MCF 10A (cell line): ENCODE measurements around the gene SLC4A3. TPM values are rescaled to one million over a fixed set of nuclear protein-coding genes. Genes with fewer than 3 reads are reported as not detected.

ENCODE experiments used
- BruUV-seq: library from RNA; stranded (reverse); fragments of 400-500 nt; replicated peaks from 2 replicates; lab custom pipeline; 2021; lab: Mats Ljungman, UMichigan
- CTCF ChIA-PET: fragments of 300-600 bp; sonication (Branson Sonifier 250); formaldehyde crosslinking; extraction: SDS; loops from one replicate; lab custom pipeline; 2021; ENCODE audit warnings: antibody characterized with exemption, inconsistent platforms; lab: Yijun Ruan, JAX
- POLR2A ChIA-PET: fragments of 300-600, 350-650 bp; sonication (Branson Sonifier 250); formaldehyde crosslinking; extraction: SDS; loops from one replicate; lab custom pipeline; 2020; ENCODE audit warnings: antibody characterized with exemption, inconsistent platforms; lab: Yijun Ruan, JAX
- DNase-seq: peaks from one replicate; pipeline ENCODE4 v3.0.0-alpha.2; 2018; ENCODE audit not compliant: unreplicated experiment
- H3K27ac Mint-ChIP-seq: one replicate; pipeline ENCODE4 v1.8.0; 2022; ENCODE audit warnings: mild to moderate bottlenecking, low read depth, mixed read lengths; ENCODE audit not compliant: unreplicated experiment
- H3K27me3 Mint-ChIP-seq: one replicate; pipeline ENCODE4 v1.8.0; 2022; ENCODE audit warnings: mixed read lengths; ENCODE audit not compliant: insufficient read depth, unreplicated experiment
- H3K36me3 Mint-ChIP-seq: one replicate; pipeline ENCODE4 v1.8.0; 2022; ENCODE audit warnings: mild to moderate bottlenecking, moderate library complexity, mixed read lengths; ENCODE audit not compliant: insufficient read depth, unreplicated experiment
- H3K4me1 Mint-ChIP-seq: one replicate; pipeline ENCODE4 v1.8.0; 2022; ENCODE audit warnings: mixed read lengths; ENCODE audit not compliant: insufficient read depth, unreplicated experiment
- H3K4me3 Mint-ChIP-seq: one replicate; pipeline ENCODE4 v1.8.0; 2022; ENCODE audit warnings: mild to moderate bottlenecking, moderate library complexity, mixed read lengths; ENCODE audit not compliant: unreplicated experiment
- H3K9me3 Mint-ChIP-seq: one replicate; pipeline ENCODE4 v1.8.0; 2022; ENCODE audit warnings: mixed read lengths; ENCODE audit not compliant: unreplicated experiment
- intact Hi-C: fragments of 100-400 bp; cut with micrococcal nuclease; formaldehyde crosslinking; loops from 2 replicates; pipeline ENCODE4 v1.14.1; 2022
- total RNA-seq: library from RNA; stranded (reverse); gene quantifications from 2 replicates; pipeline ENCODE4 v1.2.3, GENCODE V29; 2022
- TF ChIP-seq, protein P1 (sequence below): fragments of 200-600 bp; IDR thresholded peaks from one replicate; pipeline ENCODE4 v1.8.0; 2022; ENCODE audit warnings: antibody characterized with exemption, mild to moderate bottlenecking; ENCODE audit not compliant: unreplicated experiment

Gene SLC4A3
- total RNA-seq, 1 experiment from 2014 or later, result 4.7 TPM

DNA sequence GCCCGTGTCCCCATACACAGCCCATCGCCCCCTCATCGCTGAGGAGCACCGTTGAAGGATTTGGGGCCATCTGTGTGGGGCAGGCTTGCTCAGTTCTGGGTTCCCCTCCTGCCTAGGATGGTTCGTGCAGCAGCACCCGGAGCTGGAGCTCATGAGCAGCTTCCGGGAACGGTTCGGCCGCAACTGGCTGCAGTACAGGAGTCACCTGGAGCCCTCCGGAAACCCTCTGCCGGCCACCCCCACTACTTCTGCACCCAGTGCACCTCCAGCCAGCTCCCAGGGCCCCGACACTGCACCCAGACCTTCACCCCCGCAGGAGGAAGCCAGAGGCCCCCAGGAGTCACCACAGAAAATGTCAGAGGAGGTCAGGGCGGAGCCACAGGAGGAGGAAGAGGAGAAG lies 19.5 kb upstream of the SLC4A3 start:
- Mint-ChIP-seq H3K36me3 (peaks cover 34% of the 10 kb centered on the region), H3K4me3 (no peak overlapping the region), H3K4me1 (no peaks in the 10 kb centered on the region), H3K27me3 (no peaks in the 10 kb centered on the region), H3K27ac (no peak overlapping the region), H3K9me3 (no peaks in the 10 kb centered on the region)
- POLR2A ChIA-PET, result interaction anchor here (0.7 kb wide), 1 partner anchor 10 kb away, joined by 3 read pairs; the partner anchor contains the start of gene STK11IP
- TF ChIP-seq, protein P1, sequence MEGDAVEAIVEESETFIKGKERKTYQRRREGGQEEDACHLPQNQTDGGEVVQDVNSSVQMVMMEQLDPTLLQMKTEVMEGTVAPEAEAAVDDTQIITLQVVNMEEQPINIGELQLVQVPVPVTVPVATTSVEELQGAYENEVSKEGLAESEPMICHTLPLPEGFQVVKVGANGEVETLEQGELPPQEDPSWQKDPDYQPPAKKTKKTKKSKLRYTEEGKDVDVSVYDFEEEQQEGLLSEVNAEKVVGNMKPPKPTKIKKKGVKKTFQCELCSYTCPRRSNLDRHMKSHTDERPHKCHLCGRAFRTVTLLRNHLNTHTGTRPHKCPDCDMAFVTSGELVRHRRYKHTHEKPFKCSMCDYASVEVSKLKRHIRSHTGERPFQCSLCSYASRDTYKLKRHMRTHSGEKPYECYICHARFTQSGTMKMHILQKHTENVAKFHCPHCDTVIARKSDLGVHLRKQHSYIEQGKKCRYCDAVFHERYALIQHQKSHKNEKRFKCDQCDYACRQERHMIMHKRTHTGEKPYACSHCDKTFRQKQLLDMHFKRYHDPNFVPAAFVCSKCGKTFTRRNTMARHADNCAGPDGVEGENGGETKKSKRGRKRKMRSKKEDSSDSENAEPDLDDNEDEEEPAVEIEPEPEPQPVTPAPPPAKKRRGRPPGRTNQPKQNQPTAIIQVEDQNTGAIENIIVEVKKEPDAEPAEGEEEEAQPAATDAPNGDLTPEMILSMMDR, result no peak
- DNase-seq, result no peak
- BruUV-seq, result no TSS peak
- intact Hi-C loops, result no loop called here
- CTCF ChIA-PET, result interaction anchor here (0.6 kb wide), 1 partner anchor 131 kb away, joined by 3 read pairs; no protein-coding TSS in a partner anchor

DNA sequence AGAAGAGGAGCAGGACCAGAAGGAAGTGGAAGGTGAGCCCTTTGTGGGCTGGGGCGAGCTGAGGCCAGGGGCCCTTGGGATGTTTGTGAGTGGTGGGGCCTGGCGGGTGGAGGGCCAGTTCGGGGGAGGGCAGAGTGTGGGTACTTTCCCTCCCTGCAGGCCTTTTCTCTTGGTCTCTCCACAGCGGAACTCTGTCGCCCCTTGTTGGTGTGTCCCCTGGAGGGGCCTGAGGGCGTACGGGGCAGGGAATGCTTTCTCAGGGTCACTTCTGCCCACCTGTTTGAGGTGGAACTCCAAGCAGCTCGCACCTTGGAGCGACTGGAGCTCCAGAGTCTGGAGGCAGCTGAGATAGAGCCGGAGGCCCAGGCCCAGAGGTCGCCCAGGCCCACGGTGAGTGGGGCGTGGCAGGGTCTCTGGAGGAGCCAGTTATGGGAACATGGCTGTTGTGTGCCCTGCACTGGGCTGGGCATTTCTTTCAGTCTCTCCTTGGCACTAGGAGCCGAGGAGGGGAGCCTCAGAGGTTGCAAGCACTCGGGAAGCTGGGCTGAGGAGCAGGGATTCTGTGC lies 18.9 kb upstream of the SLC4A3 start:
- H3K9me3 Mint-ChIP-seq, result no peaks in the 10 kb centered on the region
- H3K36me3 Mint-ChIP-seq, result peaks cover 29% of the 10 kb centered on the region
- no peak overlapping the region for H3K27ac Mint-ChIP-seq
- POLR2A ChIA-PET, result interaction anchor here (0.7 kb wide), 1 partner anchor 11 kb away, joined by 3 read pairs; the partner anchor contains the start of gene STK11IP
- intact Hi-C loops, result no loop called here
- DNase-seq, result no peak
- H3K27me3 Mint-ChIP-seq, result no peaks in the 10 kb centered on the region
- no peak overlapping the region for H3K4me3 Mint-ChIP-seq
- TF ChIP-seq, protein P1, result no peak
- BruUV-seq, result no TSS peak
- CTCF ChIA-PET, result interaction anchor here (0.6 to 0.7 kb wide), 2 partner anchors 17 to 237 kb away, joined by 3 to 4 read pairs; no protein-coding TSS in a partner anchor
- no peaks in the 10 kb centered on the region for H3K4me1 Mint-ChIP-seq

DNA sequence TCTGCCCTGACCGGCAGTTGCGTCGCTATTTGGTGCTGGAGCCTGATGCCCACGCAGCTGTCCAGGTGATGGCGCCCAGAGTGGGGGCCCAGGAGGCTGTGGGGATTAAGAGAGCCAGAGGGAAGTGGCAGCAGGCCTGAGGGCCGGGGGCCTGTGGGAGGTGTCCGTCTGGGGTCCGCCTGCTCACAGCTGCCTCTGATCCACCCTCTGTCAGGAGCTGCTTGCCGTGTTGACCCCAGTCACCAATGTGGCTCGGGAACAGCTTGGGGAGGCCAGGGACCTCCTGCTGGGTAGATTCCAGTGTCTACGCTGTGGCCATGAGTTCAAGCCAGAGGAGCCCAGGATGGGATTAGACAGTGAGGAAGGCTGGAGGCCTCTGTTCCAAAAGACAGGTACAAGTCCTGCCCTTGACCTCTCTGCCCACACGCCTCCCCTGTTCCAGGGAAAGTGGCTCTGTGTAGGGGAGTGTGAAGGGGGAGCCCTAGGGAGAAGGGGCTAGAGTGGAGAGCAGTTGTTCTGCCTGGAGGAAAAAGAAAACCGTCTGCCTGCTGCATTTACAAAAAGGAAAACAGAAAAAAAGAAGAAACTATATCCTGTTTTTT lies 18.2 kb upstream of the SLC4A3 start:
- Mint-ChIP-seq H3K27me3 (no peaks in the 10 kb centered on the region), H3K27ac (no peak overlapping the region), H3K9me3 (no peaks in the 10 kb centered on the region), H3K4me3 (no peak overlapping the region), H3K36me3 (peaks cover 22% of the 10 kb centered on the region), H3K4me1 (no peaks in the 10 kb centered on the region)
- CTCF ChIA-PET, result interaction anchor here (0.6 to 0.9 kb wide), 4 partner anchors 16 to 236 kb away, joined by 3 to 4 read pairs (median 4); no protein-coding TSS in a partner anchor
- DNase-seq, result no peak
- TF ChIP-seq, protein P1, result no peak
- POLR2A ChIA-PET, result no interaction called here
- BruUV-seq, result no TSS peak
- intact Hi-C loops, result no loop called here

DNA sequence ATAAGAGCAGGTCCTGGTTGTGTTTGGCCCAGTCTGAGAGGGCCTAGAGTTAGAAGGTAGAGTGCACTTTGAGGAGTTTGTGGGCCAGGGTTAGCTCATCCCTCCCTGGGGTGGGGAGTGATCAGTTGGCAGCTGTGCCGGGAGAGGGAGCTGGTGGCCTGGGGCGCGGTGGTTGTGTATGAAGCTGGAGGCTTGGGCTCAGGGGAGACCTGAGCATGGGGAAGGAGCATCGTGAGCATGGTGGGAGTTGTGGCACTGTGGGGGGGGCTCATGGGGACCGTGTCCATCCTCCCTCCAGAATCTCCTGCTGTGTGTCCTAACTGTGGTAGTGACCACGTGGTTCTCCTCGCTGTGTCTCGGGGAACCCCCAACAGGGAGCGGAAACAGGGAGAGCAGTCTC lies 16.1 kb upstream of the SLC4A3 start:
- Mint-ChIP-seq H3K4me3 (no peak overlapping the region), H3K9me3 (no peaks in the 10 kb centered on the region), H3K27ac (no peak overlapping the region), H3K36me3 (peaks cover 22% of the 10 kb centered on the region), H3K27me3 (no peaks in the 10 kb centered on the region), H3K4me1 (no peaks in the 10 kb centered on the region)
- CTCF ChIA-PET, result interaction anchor here (0.5 to 0.7 kb wide), 3 partner anchors 11 to 274 kb away, joined by 3 to 6 read pairs (median 3); no protein-coding TSS in a partner anchor
- intact Hi-C loops, result no loop called here
- no peak for DNase-seq
- POLR2A ChIA-PET, result no interaction called here
- no TSS peak for BruUV-seq
- TF ChIP-seq, protein P1, result no peak
